Suprapubic skin (tissue), 4 donors: ENCODE measurements around the gene CFD. TPM values are rescaled to one million over a fixed set of nuclear protein-coding genes. Genes with fewer than 3 reads are reported as not detected.

Experiments
- DNase-seq, 2 donors: peaks; one replicate each; pipeline ENCODE4 v3.0.0-alpha.2; 2019; ENCODE audit warnings: low spot score in 2 of 2
- H3K27ac ChIP-seq: fragments of 200-600 bp; sonication (generic); one replicate; pipeline ENCODE4 v1.5.1; 2019
- H3K27me3 ChIP-seq: fragments of 200-600 bp; sonication (generic); one replicate; pipeline ENCODE4 v1.5.1; 2019
- H3K36me3 ChIP-seq: fragments of 200-600 bp; sonication (generic); one replicate; pipeline ENCODE4 v1.5.1; 2019
- H3K4me1 ChIP-seq: fragments of 200-600 bp; sonication (generic); one replicate; pipeline ENCODE4 v1.5.1; 2019
- H3K4me3 ChIP-seq: fragments of 200-600 bp; sonication (generic); one replicate; pipeline ENCODE4 v1.5.1; 2019; ENCODE audit warnings: mild to moderate bottlenecking
- H3K9me3 ChIP-seq: fragments of 200-600 bp; sonication (generic); one replicate; pipeline ENCODE4 v1.5.1; 2019
- EP300 ChIP-seq: sonication (generic); formaldehyde crosslinking; IDR thresholded peaks from one replicate; pipeline ENCODE4 v1.6.1; 2017; ENCODE audit warnings: antibody characterized with exemption
- POLR2A ChIP-seq, 2 donors: fragments of 450-650 bp; IDR thresholded peaks; one replicate each; pipeline ENCODE4 v1.6.1; 2017; ENCODE audit warnings: antibody characterized with exemption in 2 of 2, mild to moderate bottlenecking in 2 of 2, moderate library complexity in 2 of 2
- POLR2AphosphoS5 ChIP-seq, 3 donors: sonication (generic); formaldehyde crosslinking; IDR thresholded peaks; one replicate each; pipeline ENCODE4 v1.6.1; 2017; ENCODE audit warnings: antibody characterized with exemption in 3 of 3
- WGBS: methylation state at CpG from one replicate; pipeline ENCODE4 v1.1.5; 2018; 5-methylcytosine and 5-hydroxymethylcytosine counted together
- total RNA-seq, 4 donors: library from RNA; depleted of rRNA; stranded (reverse); fragments of >200 nt; gene quantifications; one replicate each; pipeline ENCODE4 v1.1.0, GENCODE V29; 2016
- TF ChIP-seq, protein P1 (sequence below), 2 donors: fragments of 200-600 bp in 1 of 2; fragments of 450-650 bp in 1 of 2; sonication (generic) in 1 of 2; IDR thresholded peaks; one replicate each; pipeline ENCODE4 v1.5.1; 2016 to 2019; ENCODE audit warnings: antibody characterized with exemption in 2 of 2, mild to moderate bottlenecking in 1 of 2, moderate library complexity in 1 of 2

Gene CFD
- total RNA-seq, 4 donors from 2014 or later, result 195 to 332 (median 294) TPM

DNA sequence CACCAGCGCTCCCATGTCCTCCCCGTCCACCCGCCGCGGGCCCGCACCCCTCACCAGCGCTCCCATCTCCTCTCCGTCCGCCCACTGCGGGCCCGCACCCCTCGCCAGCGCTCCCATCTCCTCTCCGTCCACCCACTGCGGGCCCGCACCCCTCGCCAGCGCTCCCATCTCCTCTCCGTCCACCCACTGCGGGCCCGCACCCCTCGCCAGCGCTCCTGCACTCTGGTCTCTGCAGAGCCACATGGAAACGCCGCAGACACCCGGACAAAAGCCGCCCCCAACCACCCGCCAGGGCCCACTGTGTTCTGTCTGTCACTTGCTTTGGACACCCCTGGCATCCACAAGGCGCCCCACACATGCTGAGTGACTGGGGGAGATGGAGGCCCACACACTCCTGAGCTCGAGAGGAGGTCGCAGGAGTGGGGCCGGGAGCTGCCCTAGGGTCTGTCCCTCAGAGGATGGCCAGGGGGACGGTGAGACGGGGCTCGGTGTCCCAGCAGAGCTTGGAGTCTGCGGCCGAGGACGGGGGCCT is 7.4 kb downstream of the CFD start:
- Histone ChIP-seq H3K36me3 (peaks cover 38% of the 10 kb centered on the region), H3K4me1 (peaks cover 33% of the 10 kb centered on the region), H3K27me3 (no peaks in the 10 kb centered on the region), H3K4me3 (no peak overlapping the region), H3K9me3 (no peaks in the 10 kb centered on the region), H3K27ac (no peak overlapping the region)
- WGBS, result 81% methylated on average over 34 of the region's 38 CpGs
- TF ChIP-seq POLR2AphosphoS5 (IDR thresholded peaks at IDR 0.05) (no peak), POLR2A (IDR thresholded peaks at IDR 0.05) (no peak), EP300 (no peak)
- TF ChIP-seq, protein P1, sequence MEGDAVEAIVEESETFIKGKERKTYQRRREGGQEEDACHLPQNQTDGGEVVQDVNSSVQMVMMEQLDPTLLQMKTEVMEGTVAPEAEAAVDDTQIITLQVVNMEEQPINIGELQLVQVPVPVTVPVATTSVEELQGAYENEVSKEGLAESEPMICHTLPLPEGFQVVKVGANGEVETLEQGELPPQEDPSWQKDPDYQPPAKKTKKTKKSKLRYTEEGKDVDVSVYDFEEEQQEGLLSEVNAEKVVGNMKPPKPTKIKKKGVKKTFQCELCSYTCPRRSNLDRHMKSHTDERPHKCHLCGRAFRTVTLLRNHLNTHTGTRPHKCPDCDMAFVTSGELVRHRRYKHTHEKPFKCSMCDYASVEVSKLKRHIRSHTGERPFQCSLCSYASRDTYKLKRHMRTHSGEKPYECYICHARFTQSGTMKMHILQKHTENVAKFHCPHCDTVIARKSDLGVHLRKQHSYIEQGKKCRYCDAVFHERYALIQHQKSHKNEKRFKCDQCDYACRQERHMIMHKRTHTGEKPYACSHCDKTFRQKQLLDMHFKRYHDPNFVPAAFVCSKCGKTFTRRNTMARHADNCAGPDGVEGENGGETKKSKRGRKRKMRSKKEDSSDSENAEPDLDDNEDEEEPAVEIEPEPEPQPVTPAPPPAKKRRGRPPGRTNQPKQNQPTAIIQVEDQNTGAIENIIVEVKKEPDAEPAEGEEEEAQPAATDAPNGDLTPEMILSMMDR (IDR thresholded peaks at IDR 0.05), result no peak
- DNase-seq, result no peak

DNA sequence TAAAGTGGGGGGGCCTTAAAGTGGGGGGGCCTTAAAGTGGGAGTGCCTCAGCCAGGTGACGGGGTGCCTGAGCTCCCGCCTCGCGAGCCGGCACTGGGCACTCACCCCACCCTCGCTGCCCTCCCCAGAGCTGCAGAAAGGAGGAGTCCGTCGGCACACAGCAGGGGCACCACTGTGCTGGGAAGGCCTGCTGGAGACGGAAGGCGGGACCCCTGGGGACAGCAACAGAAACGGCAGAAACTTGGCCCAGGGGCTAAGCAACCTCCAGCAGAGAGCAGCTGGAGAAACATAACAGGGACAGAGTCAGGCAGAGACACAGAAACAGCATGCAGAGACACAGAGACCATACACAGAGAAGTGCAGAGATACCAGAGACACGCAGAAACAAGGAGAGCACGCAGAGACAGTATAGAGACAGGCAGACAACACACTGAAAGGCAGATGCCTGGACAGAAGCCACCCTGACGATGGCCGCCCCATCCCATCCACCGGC is 7.9 kb downstream of the CFD start:
- no peaks in the 10 kb centered on the region for H3K9me3 ChIP-seq
- TF ChIP-seq EP300, result no peak
- TF ChIP-seq, protein P1 (IDR thresholded peaks at IDR 0.05), result no peak
- no peak for TF ChIP-seq POLR2AphosphoS5 (IDR thresholded peaks at IDR 0.05)
- no peak for TF ChIP-seq POLR2A (IDR thresholded peaks at IDR 0.05)
- peaks cover 33% of the 10 kb centered on the region for H3K4me1 ChIP-seq
- no peak overlapping the region for H3K4me3 ChIP-seq
- peaks cover 38% of the 10 kb centered on the region for H3K36me3 ChIP-seq
- WGBS, result 65% methylated on average over 16 of the region's 16 CpGs
- no peaks in the 10 kb centered on the region for H3K27me3 ChIP-seq
- H3K27ac ChIP-seq, result no peak overlapping the region
- DNase-seq, result no peak

DNA sequence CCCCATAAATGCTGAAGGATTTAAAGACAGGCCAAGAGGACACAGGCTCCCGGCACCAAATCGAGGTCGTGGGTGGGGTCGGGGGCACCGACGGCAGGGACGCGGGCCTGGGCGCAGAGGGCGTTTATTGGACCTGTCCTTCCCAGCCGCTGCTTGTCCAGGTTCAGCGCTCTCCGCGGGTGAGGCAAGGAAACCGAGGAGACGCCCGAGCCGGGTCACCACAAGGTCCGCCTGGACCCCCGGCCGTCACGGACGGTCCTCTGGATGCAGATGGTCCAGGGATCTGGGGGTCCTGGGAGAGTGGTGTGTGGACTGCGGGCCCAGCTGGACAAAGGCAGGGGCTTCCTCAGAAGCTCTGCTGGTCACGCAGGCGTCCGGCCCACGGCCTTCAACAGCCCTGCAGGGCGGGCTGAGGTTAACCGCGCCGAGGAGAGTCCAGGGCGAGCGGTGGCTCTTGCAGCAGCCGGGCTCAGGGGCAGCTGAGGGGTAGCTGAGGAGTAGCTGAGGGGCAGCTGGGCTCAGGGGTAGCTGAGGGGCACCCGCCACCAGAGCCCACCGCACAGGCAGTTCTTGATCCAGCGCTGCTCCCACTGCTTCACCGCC is 8.5 kb downstream of the CFD start:
- no peak for TF ChIP-seq EP300
- no peak for TF ChIP-seq POLR2AphosphoS5 (IDR thresholded peaks at IDR 0.05)
- TF ChIP-seq, protein P1 (IDR thresholded peaks at IDR 0.05), result no peak
- TF ChIP-seq POLR2A (IDR thresholded peaks at IDR 0.05), result no peak
- H3K36me3 ChIP-seq, result peaks cover 38% of the 10 kb centered on the region

DNA sequence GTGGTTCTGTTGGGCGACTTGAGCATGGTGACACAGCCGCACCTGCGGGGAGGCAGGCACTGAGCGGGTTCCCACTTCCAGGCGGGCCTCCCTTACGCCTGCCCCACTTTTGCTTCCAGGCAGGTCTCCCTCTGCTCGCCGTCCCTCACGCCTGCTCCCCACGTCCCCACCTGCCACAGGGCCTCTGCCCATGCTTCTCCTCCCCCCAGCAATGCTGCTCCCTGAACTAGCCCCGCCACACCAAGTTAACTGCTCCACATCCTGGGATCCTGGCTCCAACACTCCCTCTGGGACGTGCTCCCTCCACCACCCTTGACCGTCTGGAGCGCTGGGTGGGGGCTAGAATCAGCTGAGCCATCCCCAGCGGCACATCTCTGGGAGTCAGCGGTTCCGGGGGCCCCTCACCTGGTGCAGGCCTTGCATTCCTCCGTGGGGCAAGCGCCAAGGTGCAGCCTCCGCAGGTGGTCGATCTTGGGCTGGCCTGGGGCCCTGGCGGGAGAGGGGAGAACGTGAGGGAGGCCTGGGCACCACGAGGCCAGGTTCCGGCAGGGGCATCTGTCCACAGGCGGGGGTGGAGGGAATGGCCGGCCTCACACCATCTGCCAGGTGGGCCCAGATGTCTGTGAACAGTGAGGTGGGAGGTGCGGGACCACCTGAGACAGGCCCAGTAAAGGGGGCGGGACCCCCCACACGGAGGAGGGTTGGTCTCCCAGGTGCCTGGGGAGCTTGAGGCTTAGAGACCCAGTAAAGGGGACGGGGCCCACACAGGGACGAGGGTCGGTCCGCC is 9.2 kb downstream of the CFD start:
- Histone ChIP-seq H3K4me1 (peaks cover 37% of the 10 kb centered on the region), H3K9me3 (no peaks in the 10 kb centered on the region), H3K4me3 (no peak overlapping the region), H3K36me3 (peaks cover 41% of the 10 kb centered on the region), H3K27me3 (no peaks in the 10 kb centered on the region), H3K27ac (peak overlapping the region; percentile 68)
- no peak for TF ChIP-seq POLR2AphosphoS5 (IDR thresholded peaks at IDR 0.05)
- TF ChIP-seq EP300, result no peak
- no peak for TF ChIP-seq POLR2A (IDR thresholded peaks at IDR 0.05)
- TF ChIP-seq, protein P1 (IDR thresholded peaks at IDR 0.05), result no peak
- WGBS, result 84% methylated on average over 21 of the region's 34 CpGs
- DNase-seq, result no peak

More for the DNA sequence above, 8.5 kb downstream of the CFD start:
- Histone ChIP-seq H3K4me3 (no peak overlapping the region), H3K27ac (no peak overlapping the region), H3K27me3 (no peaks in the 10 kb centered on the region), H3K9me3 (no peaks in the 10 kb centered on the region), H3K4me1 (peaks cover 31% of the 10 kb centered on the region)
- DNase-seq, result no peak
- 89% methylated on average over 16 of the region's 39 CpGs for WGBS
